HL-60/S4 treated with phorbol 12-myristate 13-acetate at 8.2 ng/mL for 4 days and 3 days (cell line): ENCODE data around the gene NKIRAS1.
"Not testable (repeated sequence)": the region's sequence is repeated elsewhere in the genome, so short reads cannot be mapped to it uniquely, and the experiment has no call there.

Experiments used
- in situ Hi-C: fragments of 300-500 bp; cut with MboI; formaldehyde crosslinking; loops from 2 replicates; pipeline ENCODE4 v1.15.0; 2022; ENCODE audit warnings: low sequenced_read_pairs

The NKIRAS1 gene

DNA sequence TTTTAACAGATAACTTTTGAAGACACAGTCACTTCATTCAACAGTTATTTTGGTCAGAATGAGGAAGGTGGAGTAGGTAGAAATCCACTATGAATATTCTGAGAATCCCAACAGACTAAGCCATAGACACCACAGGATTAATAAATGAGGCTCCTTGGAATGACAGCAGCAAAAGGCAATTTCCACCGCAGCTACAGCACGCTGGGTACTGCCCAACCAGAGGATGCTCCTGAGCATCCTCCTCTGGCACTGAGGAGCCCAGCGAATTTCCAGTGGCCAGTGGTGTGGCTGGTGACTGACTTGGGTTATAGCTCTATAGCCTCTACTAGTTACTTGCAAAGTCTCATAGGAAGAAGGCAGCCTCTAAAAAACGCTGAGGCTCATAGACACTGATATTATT, 24.6 kb upstream of the NKIRAS1 start:
- in situ Hi-C loops: no loop called here

DNA sequence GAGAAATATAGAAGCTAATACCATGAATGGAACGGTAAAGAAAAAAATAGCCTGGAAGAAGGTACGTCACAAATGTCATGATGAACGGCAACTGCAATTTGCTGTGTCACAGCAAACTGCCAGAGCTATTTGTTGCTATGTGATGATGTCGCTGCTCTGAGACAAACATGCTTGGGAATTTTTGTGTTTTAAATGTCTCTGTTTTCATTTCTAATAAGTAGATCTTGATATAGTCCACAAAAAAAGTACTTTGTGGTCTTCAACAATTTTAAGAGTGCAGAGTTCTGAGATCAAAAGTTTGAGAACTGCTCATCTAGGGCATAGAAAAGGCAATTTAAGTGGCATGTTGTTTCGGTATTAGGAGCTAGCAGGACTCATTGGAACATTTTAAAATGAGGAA, 24.0 kb upstream of the NKIRAS1 start:
- in situ Hi-C loops: no loop called here

DNA sequence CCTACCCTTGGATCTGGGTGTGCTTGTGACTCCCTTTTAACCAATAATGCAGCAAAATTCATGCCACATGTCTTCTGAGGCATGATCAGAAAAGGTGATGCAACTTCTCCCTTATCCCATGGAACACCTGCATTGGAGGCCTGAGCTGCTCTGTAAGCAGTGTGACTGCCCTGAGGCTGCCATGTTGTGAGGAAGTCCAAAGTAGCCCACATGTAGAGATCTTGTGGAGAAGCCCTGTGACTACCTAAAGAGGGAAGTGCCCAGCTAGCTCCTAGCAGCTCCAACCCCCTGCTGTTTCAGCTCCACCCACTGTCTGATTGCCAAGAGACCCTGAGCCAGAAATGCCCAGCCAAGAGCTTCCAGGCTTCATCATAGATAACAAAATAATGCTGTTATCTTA, 21.9 kb upstream of the NKIRAS1 start:
- in situ Hi-C loops: no loop called here

DNA sequence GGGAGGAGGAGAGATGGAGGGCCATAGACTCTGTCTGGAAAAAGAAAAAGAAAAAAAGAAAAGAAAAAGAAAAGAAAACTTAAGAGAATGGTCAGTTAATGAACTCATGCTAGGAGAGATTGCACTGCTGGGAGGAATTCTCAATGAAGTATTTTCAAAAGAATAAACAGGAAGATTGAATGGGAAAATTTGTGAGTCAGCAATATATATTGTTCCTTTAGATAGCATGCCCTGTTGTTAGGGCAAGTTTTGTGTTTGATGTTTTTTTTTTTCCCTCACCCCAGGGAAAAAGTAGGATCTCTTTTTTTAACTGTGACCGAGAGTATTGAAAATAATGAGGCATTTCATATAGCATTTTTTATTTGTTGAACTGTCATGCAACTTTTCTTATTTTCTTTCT, 20.5 kb upstream of the NKIRAS1 start:
- in situ Hi-C loops: no loop called here

DNA sequence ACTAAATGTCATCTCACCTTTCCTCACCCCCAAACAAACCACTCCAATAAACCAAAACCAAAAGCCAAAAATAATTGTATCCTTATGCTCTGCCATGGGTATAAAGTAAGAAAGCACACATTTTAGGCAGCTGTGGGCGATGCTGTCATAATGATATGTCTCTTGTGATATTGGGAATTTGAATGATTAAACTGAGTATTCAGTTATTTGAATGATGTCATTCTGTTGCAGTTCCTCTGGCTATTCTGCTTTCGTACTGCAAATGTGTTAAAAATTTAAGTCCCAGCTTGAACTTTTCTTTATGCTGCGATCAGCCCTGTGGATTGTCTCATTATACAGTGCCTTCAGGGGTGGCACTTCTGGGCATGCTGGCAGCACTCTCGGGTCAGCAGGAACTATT, 17.5 kb upstream of the NKIRAS1 start:
- in situ Hi-C loops: no loop called here

DNA sequence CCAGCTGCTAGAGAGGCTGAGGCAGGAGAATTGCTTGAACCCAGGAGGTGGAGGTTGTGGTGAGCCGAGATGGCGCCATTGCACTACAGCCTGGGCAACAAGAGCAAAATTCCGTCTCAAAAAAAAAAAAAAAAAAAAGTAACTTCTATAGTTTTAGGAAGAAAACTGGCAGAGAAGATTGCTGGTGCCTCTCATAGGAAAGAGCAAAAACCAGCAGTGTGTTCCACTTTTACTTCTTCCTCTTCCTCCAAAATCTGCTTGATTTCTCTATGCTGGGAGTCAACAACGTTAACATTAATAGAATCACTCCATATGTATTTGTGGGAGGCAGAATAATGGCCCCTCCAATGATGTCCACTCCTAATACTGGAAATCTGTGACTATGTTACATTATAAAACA, 15.8 kb upstream of the NKIRAS1 start:
- in situ Hi-C loops: no loop called here

DNA sequence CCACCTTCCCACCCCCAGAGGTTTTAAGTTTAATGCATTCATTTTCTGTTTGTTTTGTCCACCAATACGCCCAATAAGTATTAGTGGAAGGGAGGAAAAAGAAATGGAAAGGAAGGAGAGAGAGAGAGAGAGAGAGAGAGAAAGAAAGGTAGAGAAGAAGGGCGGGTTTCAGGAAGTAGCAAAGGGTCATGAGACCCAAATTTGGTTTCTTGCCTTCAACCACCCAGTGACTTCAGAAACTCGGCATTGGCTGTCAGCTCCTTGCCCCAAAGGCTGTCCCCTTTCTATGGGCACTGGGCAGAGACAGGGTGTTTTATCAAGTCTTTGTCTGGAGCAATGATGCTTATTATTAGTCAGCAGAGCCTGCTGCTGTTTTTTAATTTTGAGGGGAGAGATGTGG, 14.8 kb upstream of the NKIRAS1 start:
- in situ Hi-C loops: no loop called here

DNA sequence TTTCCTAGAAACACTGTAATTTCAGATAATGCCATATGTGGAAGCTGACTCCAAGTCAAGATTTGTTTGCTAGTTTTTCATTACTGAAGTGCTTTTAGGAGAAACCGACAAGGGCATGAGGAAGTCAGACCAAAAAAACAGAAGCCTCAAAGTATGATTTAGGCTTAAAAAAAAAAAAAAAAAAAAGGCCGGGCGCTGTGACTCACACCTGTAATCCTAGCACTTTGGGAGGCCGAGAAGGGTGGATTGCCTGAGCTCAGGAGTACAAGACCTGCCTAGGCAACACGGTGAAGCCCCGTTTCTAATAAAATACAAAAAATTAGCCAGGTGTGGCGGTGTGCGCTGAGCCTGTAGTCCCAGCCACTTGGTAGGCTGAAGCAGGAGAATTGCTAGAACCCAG, 11.7 kb upstream of the NKIRAS1 start:
- in situ Hi-C loops: no loop called here

DNA sequence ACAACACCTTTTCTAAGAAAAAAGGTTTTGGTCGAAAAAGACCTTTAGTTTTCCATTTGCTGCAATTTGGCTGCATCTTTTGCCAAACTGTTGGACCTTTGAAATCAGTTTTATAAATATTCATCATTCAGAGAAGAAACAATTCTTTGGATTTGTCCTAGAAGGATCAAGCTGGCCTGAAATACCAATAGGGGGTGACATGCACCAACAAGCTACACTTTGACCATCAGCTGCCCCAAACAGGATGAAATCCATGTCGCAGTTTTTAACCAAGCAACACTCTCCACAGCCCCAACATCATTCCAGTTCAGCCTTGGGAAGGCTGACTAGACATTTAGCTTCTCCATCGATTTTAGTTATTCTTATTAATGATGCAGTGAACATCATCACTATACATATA, 9.9 kb upstream of the NKIRAS1 start:
- in situ Hi-C loops: no loop called here

DNA sequence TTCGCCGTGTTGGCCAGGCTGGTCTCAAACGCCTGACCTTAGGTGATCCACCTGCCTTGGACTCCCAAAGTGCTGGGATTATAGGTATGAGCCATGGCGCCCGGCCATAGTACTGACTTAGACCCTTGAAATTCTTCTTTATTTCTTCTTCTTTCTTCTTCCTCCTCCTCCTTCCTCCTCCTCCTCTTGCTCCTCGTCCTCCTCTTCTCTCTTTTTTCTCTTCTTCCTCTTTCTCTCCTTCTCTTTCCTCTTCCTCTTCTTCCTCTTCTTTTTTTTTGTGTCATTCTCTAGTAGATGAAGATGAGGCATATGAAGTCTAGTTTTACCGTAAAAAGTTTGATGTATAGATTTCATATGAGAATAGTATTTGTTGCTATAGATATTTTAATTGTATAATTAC, 9.5 kb upstream of the NKIRAS1 start:
- in situ Hi-C loops: no loop called here

DNA sequence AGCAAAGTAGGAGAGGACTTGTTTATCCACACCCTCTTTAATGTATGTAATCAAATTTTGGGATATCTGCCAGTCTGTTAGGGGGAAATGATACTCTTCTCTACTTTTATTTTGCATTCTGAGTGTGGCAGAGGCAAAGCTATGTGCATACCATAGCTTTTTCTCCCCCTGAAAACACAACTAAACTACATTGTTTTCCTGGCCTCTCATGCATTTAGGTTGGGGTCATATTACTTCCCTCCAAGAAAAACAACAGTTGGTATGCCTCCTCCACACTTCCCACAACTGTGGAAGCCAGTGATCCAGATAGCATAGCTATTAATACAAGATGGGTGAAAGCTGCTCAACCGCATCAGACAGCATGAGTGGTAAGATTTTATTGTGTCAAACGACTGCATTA, 7.0 kb upstream of the NKIRAS1 start:
- in situ Hi-C loops: no loop called here

DNA sequence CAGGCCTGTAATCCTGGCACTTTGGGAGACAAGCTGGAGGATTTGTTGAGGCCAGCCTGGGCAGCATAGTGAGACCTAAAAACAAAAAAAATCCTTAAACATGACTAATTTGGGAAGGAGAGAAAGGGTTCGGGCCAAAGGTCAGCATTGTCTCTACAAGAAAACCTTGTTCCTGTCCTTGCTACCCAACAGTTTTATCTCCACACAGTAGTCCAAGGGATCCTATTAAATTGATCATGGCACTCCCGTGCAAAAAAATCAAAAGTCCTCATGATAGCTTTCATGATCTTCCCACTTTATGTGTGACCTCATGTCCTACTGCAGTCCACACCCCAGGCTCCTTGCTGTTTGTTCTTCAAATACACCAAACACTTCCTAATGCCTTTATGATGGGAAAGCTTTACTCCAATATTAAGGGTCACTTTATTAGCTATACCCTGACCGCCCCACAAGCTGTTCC, 4.3 kb upstream of the NKIRAS1 start:
- in situ Hi-C loops: no loop called here

DNA sequence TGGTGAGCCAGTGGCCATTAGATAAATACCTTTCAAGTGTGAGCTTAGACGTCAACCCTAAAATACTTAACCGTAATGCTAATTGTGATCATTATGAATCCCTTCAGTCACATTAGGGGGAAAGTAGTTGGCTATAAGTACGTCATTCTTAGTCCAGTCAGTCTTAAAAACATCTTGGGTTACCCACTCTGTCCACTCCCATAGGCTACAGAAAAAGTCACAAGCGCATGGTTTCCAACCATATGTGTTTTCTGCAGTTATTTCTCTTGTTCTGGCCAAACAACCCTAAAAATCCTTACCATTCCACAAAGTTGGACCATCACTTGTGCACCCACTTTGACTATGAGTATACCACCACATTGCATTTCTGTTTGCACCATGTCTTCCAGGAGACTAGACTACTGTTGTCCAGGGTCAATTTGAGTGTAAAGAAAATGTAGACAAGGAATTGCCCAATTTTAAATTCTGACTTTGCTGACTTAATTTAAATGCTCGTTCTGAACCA, 3.4 kb upstream of the NKIRAS1 start:
- in situ Hi-C loops: no loop called here

DNA sequence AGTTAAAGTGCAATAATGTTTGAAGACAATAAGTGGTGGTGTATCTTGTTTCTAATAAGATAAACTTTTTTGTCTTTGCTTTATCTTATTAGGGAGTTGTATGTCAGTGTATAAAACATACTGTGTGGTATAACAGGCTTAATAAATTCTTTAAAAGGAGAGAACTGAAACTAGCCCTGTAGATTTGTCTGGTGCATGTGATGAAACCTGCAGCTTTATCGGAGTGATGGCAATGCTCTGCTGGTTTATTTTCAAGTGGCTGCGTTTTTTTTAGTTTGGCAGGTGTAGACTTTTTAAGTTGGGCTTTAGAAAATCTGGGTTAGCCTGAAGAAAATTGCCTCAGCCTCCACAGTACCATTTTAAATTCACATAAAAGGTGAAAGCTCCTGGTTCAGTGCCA, 2.8 kb upstream of the NKIRAS1 start:
- in situ Hi-C loops: no loop called here

DNA sequence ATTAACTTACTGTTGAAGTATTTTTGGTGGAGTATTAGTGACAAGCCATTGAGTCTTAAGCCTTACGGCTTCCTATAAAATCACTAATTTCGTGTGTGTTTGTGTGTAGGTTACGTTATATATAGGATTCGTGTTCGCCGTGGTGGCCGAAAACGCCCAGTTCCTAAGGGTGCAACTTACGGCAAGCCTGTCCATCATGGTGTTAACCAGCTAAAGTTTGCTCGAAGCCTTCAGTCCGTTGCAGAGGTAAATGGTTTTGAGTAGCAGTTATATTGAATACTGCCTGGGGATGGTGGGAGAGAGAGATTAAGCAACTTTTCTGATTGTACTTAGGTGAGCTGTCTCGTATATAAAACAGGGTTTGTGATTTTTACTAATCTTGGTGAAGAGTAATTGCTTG, 1.5 kb upstream of the NKIRAS1 start:
- in situ Hi-C loops: not testable (repeated sequence)

DNA sequence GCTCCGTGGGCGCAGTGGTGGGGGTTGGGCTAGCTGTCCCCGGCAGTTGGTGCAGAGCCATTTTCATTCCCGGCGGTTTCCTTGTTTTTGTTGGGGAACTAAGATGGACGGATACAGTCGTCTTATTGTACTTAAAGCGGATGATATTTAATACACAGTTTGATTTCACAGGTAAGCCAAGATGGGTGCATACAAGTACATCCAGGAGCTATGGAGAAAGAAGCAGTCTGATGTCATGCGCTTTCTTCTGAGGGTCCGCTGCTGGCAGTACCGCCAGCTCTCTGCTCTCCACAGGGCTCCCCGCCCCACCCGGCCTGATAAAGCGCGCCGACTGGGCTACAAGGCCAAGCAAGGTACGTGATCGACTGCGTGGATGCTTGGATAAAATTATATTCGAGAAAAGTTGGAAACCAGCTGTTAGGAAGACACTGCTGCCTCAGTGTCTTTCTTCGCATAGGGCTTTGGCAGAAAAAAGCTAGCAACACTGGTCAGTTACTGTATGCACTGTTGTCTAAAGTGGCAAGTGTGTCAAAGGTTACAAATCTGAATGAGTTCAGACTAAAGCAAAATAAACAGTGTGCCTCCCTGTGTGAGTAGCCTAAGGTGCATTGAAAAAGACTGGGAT, 1.0 kb upstream of the NKIRAS1 start:
- in situ Hi-C loops: not testable (repeated sequence)

DNA sequence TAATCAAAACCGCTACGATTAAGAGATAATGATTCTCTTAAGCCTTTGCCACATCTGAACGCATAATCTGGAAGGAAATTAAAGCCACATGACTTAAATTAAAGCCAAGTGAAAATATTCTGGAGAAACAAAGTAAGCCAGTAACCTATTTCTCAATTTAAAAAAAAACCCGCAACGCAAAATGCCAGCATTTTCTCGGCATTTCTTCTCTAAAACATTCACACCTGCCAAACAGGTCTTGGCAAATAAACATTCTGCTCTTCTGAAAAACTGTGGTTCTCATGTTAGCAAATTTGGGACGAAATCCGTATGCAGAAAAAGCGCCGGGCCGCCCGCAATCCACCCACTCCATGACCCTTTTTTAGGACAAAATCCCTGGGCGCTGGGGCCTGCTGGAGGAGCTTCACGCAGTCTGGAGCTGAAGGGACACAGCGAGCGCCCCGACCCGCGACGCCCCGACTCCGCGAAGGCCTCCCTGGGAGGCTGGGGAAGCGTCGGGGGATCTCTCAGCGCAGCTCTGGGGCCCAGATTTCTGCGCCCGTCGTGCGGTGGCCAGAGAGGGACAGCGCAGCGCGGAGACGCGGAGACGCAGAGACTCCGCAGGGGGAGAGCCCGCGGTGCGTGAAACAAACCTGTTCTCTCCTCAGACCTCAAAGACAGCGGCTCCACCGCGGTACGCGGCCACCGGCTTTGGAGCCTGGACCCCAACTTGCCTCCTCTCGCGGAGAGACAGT, 471 bp downstream of the NKIRAS1 start:
- in situ Hi-C loops: no loop called here

DNA sequence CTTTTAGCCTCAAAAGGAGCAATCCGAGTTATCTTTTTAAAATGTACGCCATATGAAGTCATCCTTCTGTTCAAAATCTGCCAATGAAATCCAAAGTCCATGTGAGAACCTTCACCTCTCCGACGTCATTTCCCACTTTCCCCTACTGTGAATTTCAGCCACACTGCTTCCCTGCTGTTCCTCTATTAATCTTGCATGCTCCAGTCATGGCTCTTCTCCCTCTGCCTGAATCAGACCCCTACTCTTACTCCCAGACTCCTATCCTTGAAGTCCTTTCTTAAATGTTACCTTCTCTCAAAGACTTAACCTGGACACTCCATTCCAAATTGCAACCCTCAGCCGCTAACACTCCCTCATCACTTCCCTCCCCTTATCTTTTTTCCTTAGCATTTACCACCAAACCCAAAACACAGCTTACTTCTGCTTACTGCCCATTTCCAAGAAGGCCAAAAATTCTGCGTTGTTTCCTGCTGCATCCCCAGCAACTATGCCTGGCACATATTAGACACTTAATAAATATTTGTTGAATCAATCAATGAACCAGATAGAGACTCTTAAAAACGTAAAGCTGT, 1.2 kb downstream of the NKIRAS1 start:
- in situ Hi-C loops: no loop called here

DNA sequence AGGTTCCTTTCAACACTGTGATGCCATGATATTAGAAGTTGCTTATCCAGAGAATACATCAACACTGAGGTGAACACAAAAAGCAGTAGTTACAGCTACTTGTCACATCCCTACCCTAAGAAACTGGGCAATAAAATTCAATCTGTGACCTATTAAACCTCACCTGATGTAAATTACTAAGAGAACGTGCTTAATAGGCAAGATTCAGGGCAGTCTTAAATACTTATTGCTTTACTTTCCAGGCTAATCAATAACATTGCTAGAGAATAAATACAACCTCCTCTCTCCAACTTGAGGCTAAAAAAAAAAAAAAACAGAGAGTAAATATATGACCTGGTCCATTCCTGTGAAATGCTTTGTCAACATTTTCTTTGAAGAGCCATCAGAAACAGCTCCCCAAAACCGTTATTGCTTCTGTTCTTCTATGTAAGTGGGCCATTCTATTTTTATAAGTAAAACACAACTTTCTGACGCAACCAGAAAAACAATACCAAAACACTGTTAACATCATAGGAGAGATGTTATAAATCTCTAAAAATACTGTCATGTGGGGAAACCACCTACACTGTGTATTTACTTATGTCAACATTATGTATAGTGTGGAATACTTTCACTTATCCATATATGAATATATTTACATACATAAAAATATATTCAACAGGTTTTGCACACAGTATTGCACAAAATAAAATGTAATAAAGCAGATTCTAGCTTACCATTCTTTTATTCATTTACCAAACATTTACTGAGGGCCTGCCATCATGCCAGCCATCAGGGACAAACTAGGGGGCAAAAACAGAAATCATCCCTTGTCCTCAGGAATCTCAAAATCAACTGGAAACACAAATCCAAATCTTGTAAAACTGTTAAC, 2.7 kb downstream of the NKIRAS1 start:
- in situ Hi-C loops: no loop called here

DNA sequence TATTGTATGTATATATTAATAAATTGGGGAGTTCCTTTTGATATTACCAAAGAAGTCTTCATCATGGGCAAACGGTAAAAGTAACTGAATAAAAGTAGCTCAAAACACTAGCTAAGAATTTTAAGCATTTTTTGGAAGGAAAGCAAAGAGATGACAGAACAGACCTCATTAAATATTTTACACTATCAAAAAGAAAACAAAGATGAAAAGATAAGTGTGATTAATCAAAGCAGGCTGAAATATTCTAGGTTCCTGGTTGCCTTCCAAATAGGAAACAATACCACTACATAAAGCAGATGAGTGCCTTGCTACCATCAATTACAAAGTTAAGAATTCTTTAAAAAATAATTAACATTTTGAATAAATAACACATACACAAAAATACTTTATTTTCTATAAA, 3.6 kb downstream of the NKIRAS1 start:
- in situ Hi-C loops: no loop called here

DNA sequence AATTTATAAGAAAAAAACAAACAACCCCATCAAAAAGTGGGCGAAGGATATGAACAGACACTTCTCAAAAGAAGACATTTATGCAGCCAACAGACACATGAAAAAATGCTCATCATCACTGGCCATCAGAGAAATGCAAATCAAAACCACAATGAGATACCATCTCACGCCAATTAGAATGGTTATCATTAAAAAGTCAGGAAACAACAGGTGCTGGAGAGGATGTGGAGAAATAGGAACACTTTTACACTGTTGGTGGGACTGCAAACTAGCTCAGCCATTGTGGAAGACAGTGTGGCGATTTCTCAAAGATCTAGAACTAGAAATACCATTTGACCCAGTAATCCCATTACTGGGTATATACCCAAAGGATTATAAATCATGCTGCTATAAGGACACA, 4.5 kb downstream of the NKIRAS1 start:
- in situ Hi-C loops: not testable (repeated sequence)
